SK-N-SH (cell line): ENCODE data around the gene TSSK3. TPM values are rescaled to one million over a fixed set of nuclear protein-coding genes. Genes with fewer than 3 reads are reported as not detected.

ENCODE experiments used
- CTCF ChIA-PET: fragments of 300-600, 350-600 bp; formaldehyde crosslinking; extraction: SDS; loops from one replicate; lab custom pipeline; 2021; lab: Yijun Ruan, JAX
- POLR2A ChIA-PET: fragments of 350-600 bp; sonication (Branson Sonifier 250); formaldehyde crosslinking; extraction: SDS; loops from one replicate; lab custom pipeline; 2020; ENCODE audit warnings: antibody characterized with exemption, inconsistent platforms; lab: Yijun Ruan, JAX
- DNase-seq: peaks from one replicate; pipeline ENCODE4 v3.0.0; 2012
- H2AFZ ChIP-seq: fragments of 200-600 bp; sonication (generic); 2 replicates; pipeline ENCODE4 v1.8.1; 2016; ENCODE audit warnings: antibody characterized with exemption, mild to moderate bottlenecking, low read depth
- H3F3A ChIP-seq: fragments of 200-600 bp; sonication (generic); replicated peaks from 2 replicates; pipeline ENCODE3; 2016; ENCODE audit warnings: antibody characterized with exemption, mild to moderate bottlenecking; ENCODE audit not compliant: insufficient read depth
- H3K27ac ChIP-seq, 2 experiments: fragments of 200-500 bp in 1 of 2; fragments of 200-600 bp in 1 of 2; sonication (Bioruptor generic) in 1 of 2; sonication (generic), shearing (Covaris generic) in 1 of 2; 2 replicates each; pipeline versions ENCODE4 v1.5.1 to v1.6.1; 2014 to 2016; ENCODE audit warnings: low read depth in 2 of 2, inconsistent platforms in 1 of 2, low read length in 1 of 2, mild to moderate bottlenecking in 1 of 2, mixed read lengths in 1 of 2
- H3K27me3 ChIP-seq: fragments of 200-600 bp; sonication (generic), shearing (Covaris generic); 2 replicates; pipeline ENCODE4 v1.6.1; 2016; ENCODE audit warnings: mixed run types; ENCODE audit not compliant: insufficient read depth
- H3K36me3 ChIP-seq, 2 experiments: fragments of 200-500 bp in 1 of 2; fragments of 200-600 bp in 1 of 2; sonication (Bioruptor generic) in 1 of 2; sonication (generic) in 1 of 2; replicated peaks in 1 of 2; 2 replicates each; pipeline versions ENCODE3 to v1.5.1; 2014 to 2016; ENCODE audit warnings: low read length in 1 of 2, mild to moderate bottlenecking in 1 of 2; ENCODE audit not compliant: insufficient read depth in 2 of 2, control insufficient read depth in 1 of 2
- H3K4me1 ChIP-seq, 2 experiments: fragments of 200-500 bp in 1 of 2; fragments of 200-600 bp in 1 of 2; sonication (Bioruptor generic) in 1 of 2; sonication (generic), shearing (Covaris generic) in 1 of 2; 2 replicates each; pipeline versions ENCODE4 v1.5.1 to v1.6.1; 2014 to 2016; ENCODE audit warnings: low read depth in 1 of 2, low read length in 1 of 2, mixed run types in 1 of 2; ENCODE audit not compliant: insufficient read depth in 2 of 2, control insufficient read depth in 1 of 2
- H3K4me2 ChIP-seq: fragments of 200-600 bp; sonication (generic), shearing (Covaris generic); 2 replicates; pipeline ENCODE4 v1.6.1; 2017; ENCODE audit warnings: mixed run types
- H3K4me3 ChIP-seq, 2 experiments: fragments of 200-500 bp in 1 of 2; fragments of 200-600 bp in 1 of 2; sonication (Bioruptor generic) in 1 of 2; sonication (generic), shearing (Covaris generic) in 1 of 2; 2 replicates each; pipeline versions ENCODE4 v1.5.1 to v1.8.1; 2014 to 2016; ENCODE audit warnings: low read depth in 2 of 2, inconsistent platforms in 1 of 2, low read length in 1 of 2, mild to moderate bottlenecking in 1 of 2, mixed read lengths in 1 of 2, moderate library complexity in 1 of 2
- H3K79me2 ChIP-seq: fragments of 200-600 bp; sonication (generic); 2 replicates; pipeline ENCODE4 v1.8.1; 2017; ENCODE audit warnings: mild to moderate bottlenecking; ENCODE audit not compliant: insufficient read depth
- H3K9ac ChIP-seq: fragments of 200-600 bp; sonication (generic); 2 replicates; pipeline ENCODE4 v1.6.1; 2017; ENCODE audit warnings: mixed run types
- H3K9me2 ChIP-seq: fragments of 200-600 bp; sonication (generic); 2 replicates; pipeline ENCODE4 v1.6.1; 2017; ENCODE audit warnings: mixed run types
- H3K9me3 ChIP-seq: fragments of 200-600 bp; sonication (generic); 2 replicates; pipeline ENCODE4 v1.6.1; 2017; ENCODE audit warnings: mixed run types, mild to moderate bottlenecking, moderate library complexity
- H4K20me1 ChIP-seq: fragments of 200-600 bp; sonication (generic); 2 replicates; pipeline ENCODE4 v1.6.1; 2017; ENCODE audit warnings: mild to moderate bottlenecking, mixed run types; ENCODE audit not compliant: insufficient read depth
- FOSL2 ChIP-seq: IDR thresholded peaks from 2 replicates; pipeline ENCODE4 v1.4.0; 2012; ENCODE audit warnings: low read depth, mild to moderate bottlenecking, moderate library complexity, borderline replicate concordance
- JUND ChIP-seq: IDR thresholded peaks from 2 replicates; pipeline ENCODE4 v1.4.0; 2012
- MEF2A ChIP-seq: IDR thresholded peaks from 2 replicates; pipeline ENCODE4 v1.4.0; 2012; ENCODE audit warnings: low read depth, borderline replicate concordance
- MXI1 ChIP-seq: IDR thresholded peaks from 2 replicates; pipeline ENCODE4 v1.6.1; 2012; ENCODE audit warnings: mild to moderate bottlenecking, low read depth, low read length, improper control_type of control experiment
- NRF1 ChIP-seq: IDR thresholded peaks from 2 replicates; pipeline ENCODE4 v1.6.1; 2012; ENCODE audit warnings: low read depth, mild to moderate bottlenecking, low read length
- POLR2AphosphoS5 ChIP-seq: IDR thresholded peaks from 2 replicates; pipeline ENCODE4 v1.6.1; 2012; ENCODE audit warnings: low read depth, low read length
- RCOR1 ChIP-seq: fragments of 150-350 bp; IDR thresholded peaks from 2 replicates; pipeline ENCODE4 v1.6.1; 2017; ENCODE audit warnings: antibody characterized with exemption, low read length
- RFX5 ChIP-seq: IDR thresholded peaks from 2 replicates; pipeline ENCODE4 v1.6.1; 2012; ENCODE audit warnings: mild to moderate bottlenecking, improper control_type of control experiment, low read length
- RXRA ChIP-seq: IDR thresholded peaks from 2 replicates; pipeline ENCODE4 v1.4.0; 2012; ENCODE audit warnings: low read depth, mild to moderate bottlenecking, borderline replicate concordance
- SIN3A ChIP-seq: IDR thresholded peaks from 2 replicates; pipeline ENCODE4 v1.6.1; 2012; ENCODE audit warnings: low read depth, mild to moderate bottlenecking, low read length, moderate library complexity, borderline replicate concordance
- SMC3 ChIP-seq: IDR thresholded peaks from 2 replicates; pipeline ENCODE4 v1.6.1; 2012; ENCODE audit warnings: low read depth, low read length, improper control_type of control experiment
- TAF1 ChIP-seq: IDR thresholded peaks from 2 replicates; pipeline ENCODE4 v1.6.1; 2012; ENCODE audit warnings: low read depth, mild to moderate bottlenecking, low read length, moderate library complexity, borderline replicate concordance
- TEAD4 ChIP-seq: IDR thresholded peaks from 2 replicates; pipeline ENCODE4 v1.4.0; 2012; ENCODE audit warnings: mild to moderate bottlenecking, borderline replicate concordance; ENCODE audit not compliant: insufficient read depth
- YY1 ChIP-seq: IDR thresholded peaks from 2 replicates; pipeline ENCODE4 v1.4.0; 2012; ENCODE audit warnings: low read depth, mild to moderate bottlenecking
- WGBS: methylation state at CpG from one replicate; pipeline ENCODE4 v1.1.6; 2017; ENCODE audit warnings: low lambda C conversion rate; 5-methylcytosine and 5-hydroxymethylcytosine counted together
- polyA plus RNA-seq, 3 experiments: library from polyadenylated mRNA; depleted of rRNA; stranded (reverse); fragments of >200 nt; gene quantifications; 2 replicates each; pipeline ENCODE4 v1.2.3, GENCODE V29; 2012
- TF ChIP-seq, protein P1 (sequence below): IDR thresholded peaks from 2 replicates; pipeline ENCODE4 v1.4.0; 2012; ENCODE audit warnings: low read depth
- TF ChIP-seq, protein P2 (sequence below): IDR thresholded peaks from 2 replicates; pipeline ENCODE4 v1.4.0; 2012; ENCODE audit warnings: low read depth, borderline replicate concordance
- TF ChIP-seq, protein P3 (sequence below): IDR thresholded peaks from 2 replicates; pipeline ENCODE4 v1.4.0; 2012; ENCODE audit warnings: low read depth, borderline replicate concordance
- TF ChIP-seq, protein P4 (sequence below): IDR thresholded peaks from 2 replicates; pipeline ENCODE4 v1.6.1; 2012; ENCODE audit warnings: mild to moderate bottlenecking, low read depth, low read length, moderate library complexity
- TF ChIP-seq, protein P5 (sequence below): fragments of 150-350 bp; IDR thresholded peaks from 2 replicates; pipeline ENCODE4 v1.6.1; 2017; ENCODE audit warnings: antibody characterized with exemption, low read length, low read depth, borderline replicate concordance
- TF ChIP-seq, protein P6 (sequence below): IDR thresholded peaks from 2 replicates; pipeline ENCODE4; 2012

TSSK3 gene
- polyA plus RNA-seq, 1 of the 3 experiments (the other 2 are of a cell fraction): 0.28 TPM

DNA sequence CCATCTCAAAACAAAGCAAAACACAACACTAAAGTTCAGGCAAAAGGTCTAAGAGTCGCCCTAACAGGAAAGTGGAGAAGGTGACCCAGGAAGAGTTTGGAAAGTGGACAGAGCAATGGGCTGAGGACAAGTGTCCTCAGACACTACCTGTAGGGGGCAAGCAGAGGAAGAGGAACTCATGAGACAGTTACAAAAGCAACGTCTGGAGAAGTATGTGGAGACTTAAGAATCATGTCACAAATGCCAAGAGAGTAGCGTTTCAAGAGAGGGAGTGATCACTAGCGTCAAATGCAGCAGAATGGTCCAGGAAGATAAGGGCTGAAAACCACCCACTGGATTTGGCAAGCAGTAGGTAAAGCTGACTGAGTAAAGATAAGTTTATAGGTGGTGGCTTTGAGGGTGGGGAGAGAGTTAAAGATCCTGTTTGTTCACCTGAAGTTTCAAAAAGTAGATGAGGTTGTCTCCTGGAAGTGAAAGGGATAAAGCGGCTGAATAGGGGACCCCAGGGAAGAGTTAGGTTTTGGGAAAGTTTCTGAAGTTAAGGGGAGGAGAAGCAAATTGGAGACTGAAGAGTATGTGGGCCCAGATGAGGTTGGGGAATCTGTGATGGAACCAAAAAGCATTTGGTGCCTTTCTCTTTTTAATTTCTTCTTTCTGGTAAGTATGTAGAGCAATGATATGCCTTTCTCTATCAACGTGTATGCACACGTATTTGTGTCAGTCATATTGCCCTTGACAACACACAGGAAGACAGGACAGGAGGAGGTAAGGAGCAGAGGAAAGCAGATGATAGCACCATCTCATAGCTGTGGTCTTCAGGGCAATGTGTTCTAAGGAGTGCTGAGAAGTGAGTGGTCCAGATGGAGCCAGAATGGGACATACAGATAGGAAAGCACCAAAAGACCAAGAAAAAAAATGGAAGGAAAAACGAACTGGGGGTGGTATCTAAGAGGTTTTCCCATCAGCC is 28.8 kb downstream of the TSSK3 start:
- DNase-seq: no peak
- H3K79me2 ChIP-seq: peaks cover 57% of the 10 kb centered on the region
- no peak overlapping the region for H3K4me2 ChIP-seq
- WGBS: 76% methylated on average over 8 of the region's 8 CpGs
- H3K27ac ChIP-seq: no peak overlapping the region
- no peak for TF ChIP-seq YY1
- no peak for TF ChIP-seq SIN3A
- TF ChIP-seq RFX5: no peak
- TF ChIP-seq, protein P1, sequence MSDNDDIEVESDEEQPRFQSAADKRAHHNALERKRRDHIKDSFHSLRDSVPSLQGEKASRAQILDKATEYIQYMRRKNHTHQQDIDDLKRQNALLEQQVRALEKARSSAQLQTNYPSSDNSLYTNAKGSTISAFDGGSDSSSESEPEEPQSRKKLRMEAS: no peak
- TF ChIP-seq MEF2A: no peak
- no peak for TF ChIP-seq FOSL2
- TF ChIP-seq, protein P2, sequence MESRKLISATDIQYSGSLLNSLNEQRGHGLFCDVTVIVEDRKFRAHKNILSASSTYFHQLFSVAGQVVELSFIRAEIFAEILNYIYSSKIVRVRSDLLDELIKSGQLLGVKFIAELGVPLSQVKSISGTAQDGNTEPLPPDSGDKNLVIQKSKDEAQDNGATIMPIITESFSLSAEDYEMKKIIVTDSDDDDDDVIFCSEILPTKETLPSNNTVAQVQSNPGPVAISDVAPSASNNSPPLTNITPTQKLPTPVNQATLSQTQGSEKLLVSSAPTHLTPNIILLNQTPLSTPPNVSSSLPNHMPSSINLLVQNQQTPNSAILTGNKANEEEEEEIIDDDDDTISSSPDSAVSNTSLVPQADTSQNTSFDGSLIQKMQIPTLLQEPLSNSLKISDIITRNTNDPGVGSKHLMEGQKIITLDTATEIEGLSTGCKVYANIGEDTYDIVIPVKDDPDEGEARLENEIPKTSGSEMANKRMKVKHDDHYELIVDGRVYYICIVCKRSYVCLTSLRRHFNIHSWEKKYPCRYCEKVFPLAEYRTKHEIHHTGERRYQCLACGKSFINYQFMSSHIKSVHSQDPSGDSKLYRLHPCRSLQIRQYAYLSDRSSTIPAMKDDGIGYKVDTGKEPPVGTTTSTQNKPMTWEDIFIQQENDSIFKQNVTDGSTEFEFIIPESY: no peak
- TF ChIP-seq RXRA: no peak
- no peak for TF ChIP-seq MXI1
- no peak for TF ChIP-seq TAF1
- TF ChIP-seq, protein P3, sequence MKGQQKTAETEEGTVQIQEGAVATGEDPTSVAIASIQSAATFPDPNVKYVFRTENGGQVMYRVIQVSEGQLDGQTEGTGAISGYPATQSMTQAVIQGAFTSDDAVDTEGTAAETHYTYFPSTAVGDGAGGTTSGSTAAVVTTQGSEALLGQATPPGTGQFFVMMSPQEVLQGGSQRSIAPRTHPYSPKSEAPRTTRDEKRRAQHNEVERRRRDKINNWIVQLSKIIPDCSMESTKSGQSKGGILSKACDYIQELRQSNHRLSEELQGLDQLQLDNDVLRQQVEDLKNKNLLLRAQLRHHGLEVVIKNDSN: no peak
- TF ChIP-seq, protein P4, sequence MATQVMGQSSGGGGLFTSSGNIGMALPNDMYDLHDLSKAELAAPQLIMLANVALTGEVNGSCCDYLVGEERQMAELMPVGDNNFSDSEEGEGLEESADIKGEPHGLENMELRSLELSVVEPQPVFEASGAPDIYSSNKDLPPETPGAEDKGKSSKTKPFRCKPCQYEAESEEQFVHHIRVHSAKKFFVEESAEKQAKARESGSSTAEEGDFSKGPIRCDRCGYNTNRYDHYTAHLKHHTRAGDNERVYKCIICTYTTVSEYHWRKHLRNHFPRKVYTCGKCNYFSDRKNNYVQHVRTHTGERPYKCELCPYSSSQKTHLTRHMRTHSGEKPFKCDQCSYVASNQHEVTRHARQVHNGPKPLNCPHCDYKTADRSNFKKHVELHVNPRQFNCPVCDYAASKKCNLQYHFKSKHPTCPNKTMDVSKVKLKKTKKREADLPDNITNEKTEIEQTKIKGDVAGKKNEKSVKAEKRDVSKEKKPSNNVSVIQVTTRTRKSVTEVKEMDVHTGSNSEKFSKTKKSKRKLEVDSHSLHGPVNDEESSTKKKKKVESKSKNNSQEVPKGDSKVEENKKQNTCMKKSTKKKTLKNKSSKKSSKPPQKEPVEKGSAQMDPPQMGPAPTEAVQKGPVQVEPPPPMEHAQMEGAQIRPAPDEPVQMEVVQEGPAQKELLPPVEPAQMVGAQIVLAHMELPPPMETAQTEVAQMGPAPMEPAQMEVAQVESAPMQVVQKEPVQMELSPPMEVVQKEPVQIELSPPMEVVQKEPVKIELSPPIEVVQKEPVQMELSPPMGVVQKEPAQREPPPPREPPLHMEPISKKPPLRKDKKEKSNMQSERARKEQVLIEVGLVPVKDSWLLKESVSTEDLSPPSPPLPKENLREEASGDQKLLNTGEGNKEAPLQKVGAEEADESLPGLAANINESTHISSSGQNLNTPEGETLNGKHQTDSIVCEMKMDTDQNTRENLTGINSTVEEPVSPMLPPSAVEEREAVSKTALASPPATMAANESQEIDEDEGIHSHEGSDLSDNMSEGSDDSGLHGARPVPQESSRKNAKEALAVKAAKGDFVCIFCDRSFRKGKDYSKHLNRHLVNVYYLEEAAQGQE: no peak
- no peak for TF ChIP-seq RCOR1
- no peak for TF ChIP-seq SMC3
- TF ChIP-seq, protein P5, sequence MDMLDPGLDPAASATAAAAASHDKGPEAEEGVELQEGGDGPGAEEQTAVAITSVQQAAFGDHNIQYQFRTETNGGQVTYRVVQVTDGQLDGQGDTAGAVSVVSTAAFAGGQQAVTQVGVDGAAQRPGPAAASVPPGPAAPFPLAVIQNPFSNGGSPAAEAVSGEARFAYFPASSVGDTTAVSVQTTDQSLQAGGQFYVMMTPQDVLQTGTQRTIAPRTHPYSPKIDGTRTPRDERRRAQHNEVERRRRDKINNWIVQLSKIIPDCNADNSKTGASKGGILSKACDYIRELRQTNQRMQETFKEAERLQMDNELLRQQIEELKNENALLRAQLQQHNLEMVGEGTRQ: no peak
- TF ChIP-seq TEAD4: no peak
- TF ChIP-seq, protein P6, sequence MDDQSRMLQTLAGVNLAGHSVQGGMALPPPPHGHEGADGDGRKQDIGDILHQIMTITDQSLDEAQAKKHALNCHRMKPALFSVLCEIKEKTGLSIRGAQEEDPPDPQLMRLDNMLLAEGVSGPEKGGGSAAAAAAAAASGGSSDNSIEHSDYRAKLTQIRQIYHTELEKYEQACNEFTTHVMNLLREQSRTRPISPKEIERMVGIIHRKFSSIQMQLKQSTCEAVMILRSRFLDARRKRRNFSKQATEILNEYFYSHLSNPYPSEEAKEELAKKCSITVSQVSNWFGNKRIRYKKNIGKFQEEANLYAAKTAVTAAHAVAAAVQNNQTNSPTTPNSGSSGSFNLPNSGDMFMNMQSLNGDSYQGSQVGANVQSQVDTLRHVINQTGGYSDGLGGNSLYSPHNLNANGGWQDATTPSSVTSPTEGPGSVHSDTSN: no peak
- no peak for TF ChIP-seq JUND
- TF ChIP-seq POLR2AphosphoS5: no peak
- no peak for TF ChIP-seq NRF1
- no peaks in the 10 kb centered on the region for H4K20me1 ChIP-seq
- peaks cover 0 to 7% of the 10 kb centered on the region in 2 experiments; a peak in 2 of 4 replicates for H3K4me1 ChIP-seq
- H3K27me3 ChIP-seq: no peaks in the 10 kb centered on the region
- H3K9ac ChIP-seq: no peak overlapping the region
- no peak overlapping the region for H3K4me3 ChIP-seq
- no peaks in the 10 kb centered on the region for H3K9me3 ChIP-seq
- peaks cover 8% of the 10 kb centered on the region for H3F3A ChIP-seq
- peaks cover 31 to 34% of the 10 kb centered on the region in 2 experiments for H3K36me3 ChIP-seq
- no peak overlapping the region for H2AFZ ChIP-seq
- POLR2A ChIA-PET: no interaction called here
- H3K9me2 ChIP-seq: no peaks in the 10 kb centered on the region
- CTCF ChIA-PET: interaction anchor here (2.6 kb wide), 1 partner anchor 10 kb away, joined by 8 read pairs; no protein-coding TSS in a partner anchor
